ENCODE data around the gene ERC2.

Gene ERC2

GRCh38 chr3:56126632-56127031, 341.6 kb downstream of the ERC2 start:
- in situ Hi-C loops (cut with MboI; ENCODE audit: low sequenced_read_pairs), result no loop called here

- in situ Hi-C loops (cut with MboI; ENCODE audit: low sequenced_read_pairs), result no loop called here
Measured at GRCh38 chr3:56125358-56126005, 342.8 kb downstream of the ERC2 start.

DNA sequence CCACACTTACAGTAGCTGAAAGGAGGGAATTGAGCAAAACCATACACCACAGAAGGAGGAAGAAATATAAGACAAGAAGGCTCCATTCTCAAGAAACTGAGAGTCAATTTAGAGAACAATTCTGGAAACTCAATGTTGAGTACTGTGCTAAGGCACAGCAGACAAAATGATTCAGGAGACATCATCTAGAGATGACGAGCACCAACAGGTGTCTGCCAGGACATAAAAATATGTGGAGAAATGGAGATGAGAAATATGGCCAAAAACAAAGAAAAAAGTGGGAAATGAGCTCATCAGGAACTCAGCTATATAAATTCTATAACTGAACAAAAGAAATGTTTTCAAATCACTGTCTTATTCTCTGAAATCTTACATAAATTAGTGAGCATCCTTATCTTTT, 343.7 kb downstream of the ERC2 start:
- in situ Hi-C loops (cut with MboI; ENCODE audit: low sequenced_read_pairs), result no loop called here

GRCh38 chr3:56123487-56123886, 344.8 kb downstream of the ERC2 start:
- in situ Hi-C loops (cut with MboI; ENCODE audit: low sequenced_read_pairs), result no loop called here

GRCh38 chr3:56122911-56123310, 345.4 kb downstream of the ERC2 start:
- in situ Hi-C loops (cut with MboI; ENCODE audit: low sequenced_read_pairs), result no loop called here

GRCh38 chr3:56121716-56122115, 346.6 kb downstream of the ERC2 start:
- in situ Hi-C loops (cut with MboI; ENCODE audit: low sequenced_read_pairs), result no loop called here

GRCh38 chr3:56119575-56120349, 348.5 kb downstream of the ERC2 start:
- in situ Hi-C loops (cut with MboI; ENCODE audit: low sequenced_read_pairs), result no loop called here

DNA sequence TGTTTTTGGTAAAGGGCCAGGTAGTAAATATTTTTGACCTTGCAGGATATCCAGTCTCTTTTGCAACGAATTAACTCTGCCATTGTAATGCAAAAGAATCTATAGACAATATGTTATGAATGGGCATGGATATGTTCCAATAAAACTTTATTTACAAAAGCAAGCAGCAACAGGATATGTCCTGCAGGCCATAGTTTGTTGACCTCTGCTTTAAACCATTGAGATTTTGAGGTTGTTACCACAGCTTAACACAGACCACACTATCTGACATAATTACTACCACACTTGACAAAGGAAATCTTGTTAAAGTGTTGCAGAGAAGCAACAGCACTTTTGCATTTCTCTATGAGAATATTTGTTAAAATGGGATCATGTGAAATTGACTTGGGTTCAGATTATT, 349.3 kb downstream of the ERC2 start:
- in situ Hi-C loops (cut with MboI; ENCODE audit: low sequenced_read_pairs), result no loop called here

DNA sequence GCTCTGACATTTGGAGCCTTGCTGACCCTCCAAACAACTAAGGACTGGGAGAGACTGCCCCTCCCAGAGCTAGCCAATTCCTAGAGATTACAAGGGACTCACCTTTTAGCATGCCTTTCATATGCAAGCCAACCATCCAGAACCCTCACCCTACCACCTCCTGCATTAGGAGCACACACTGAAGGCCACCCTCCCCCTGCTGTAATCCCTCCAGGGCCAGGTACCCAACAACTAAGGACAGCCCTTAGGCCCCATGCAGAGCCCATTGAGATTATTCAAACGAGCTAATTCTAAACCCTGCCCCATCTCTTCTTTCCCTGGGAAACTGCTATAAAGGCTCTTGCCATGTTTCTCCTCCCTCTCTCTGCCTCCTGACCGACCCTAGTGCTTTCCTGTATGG, 352.6 kb downstream of the ERC2 start:
- in situ Hi-C loops (cut with MboI; ENCODE audit: low sequenced_read_pairs), result no loop called here

DNA sequence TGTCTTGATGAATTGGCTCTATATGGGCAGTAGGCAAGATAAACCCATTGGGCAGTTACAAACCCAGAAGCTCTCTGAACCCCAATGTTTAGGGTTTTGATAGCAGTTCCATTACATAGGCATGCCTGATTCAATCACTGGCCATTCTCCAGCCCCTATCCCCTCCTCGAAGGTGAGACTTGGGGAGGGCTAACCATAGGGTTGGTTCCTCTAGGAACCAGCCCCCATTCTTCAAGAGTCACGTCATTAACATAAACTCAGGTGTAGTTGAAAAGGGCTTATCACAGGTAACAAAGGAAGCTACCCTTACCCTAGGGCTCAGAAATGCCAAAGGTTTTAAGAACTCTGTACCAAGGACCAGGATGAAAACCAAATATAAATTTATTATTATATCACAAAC, 353.1 kb downstream of the ERC2 start:
- in situ Hi-C loops (cut with MboI; ENCODE audit: low sequenced_read_pairs), result no loop called here

GRCh38 chr3:56113908-56114307, 354.4 kb downstream of the ERC2 start:
- in situ Hi-C loops (cut with MboI; ENCODE audit: low sequenced_read_pairs), result no loop called here

GRCh38 chr3:56113231-56113630, 355.0 kb downstream of the ERC2 start:
- in situ Hi-C loops (cut with MboI; ENCODE audit: low sequenced_read_pairs), result no loop called here

DNA sequence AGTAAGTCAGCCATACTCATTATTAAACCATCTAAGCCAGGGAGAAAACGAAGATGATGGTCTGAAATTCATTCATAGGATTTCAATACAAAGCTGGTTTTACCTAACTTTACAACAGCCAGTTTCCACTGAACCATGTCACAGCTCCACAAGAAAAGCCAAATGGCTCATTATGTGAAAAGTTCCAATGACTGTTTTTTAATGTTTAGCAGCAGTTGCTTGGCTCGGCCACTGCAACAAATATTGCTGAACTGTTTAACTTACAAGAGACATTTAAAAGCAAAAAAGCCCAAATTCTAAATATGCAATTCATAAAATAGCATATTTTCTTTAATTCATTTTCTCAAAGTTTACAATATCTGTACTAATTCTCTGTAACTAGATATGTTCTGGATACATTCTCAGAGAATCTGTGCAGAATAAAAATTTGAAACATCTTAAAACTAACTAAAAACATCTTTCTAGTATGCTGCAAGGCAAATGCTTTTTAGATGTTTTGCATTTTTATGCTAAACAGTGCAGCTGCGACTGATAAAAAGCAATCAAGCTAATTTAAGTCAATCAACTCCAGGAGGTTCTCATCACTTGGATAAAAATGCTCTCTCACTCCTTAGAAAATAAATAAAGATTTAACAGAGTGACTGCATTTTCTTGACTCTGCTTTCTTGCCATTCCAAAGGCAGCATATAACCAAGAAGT, 356.5 kb downstream of the ERC2 start:
- in situ Hi-C loops (cut with MboI; ENCODE audit: low sequenced_read_pairs), result no loop called here

- in situ Hi-C loops (cut with MboI; ENCODE audit: low sequenced_read_pairs), result no loop called here
Measured at GRCh38 chr3:56110886-56111285, 357.4 kb downstream of the ERC2 start.

DNA sequence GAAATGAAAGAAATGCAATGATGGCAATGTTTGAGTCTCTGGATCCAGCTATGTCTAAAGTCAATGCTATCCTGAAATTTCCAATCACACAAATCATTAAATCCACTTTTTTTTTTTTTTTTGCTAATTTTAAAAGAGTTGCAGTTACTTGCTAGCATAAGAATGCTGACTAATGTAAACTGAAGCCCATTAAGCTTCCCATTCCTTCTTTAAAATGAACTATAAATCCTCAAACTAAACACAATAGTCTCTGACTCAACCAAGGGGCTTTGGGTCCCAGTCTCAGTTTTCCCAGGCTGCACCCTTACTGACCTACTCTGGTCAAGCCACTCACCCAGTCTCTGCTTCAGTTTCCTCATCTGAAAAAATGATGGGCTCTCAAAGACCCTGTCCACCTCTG, 361.1 kb downstream of the ERC2 start:
- in situ Hi-C loops (cut with MboI; ENCODE audit: low sequenced_read_pairs), result no loop called here

- in situ Hi-C loops (cut with MboI; ENCODE audit: low sequenced_read_pairs), result no loop called here
Measured at GRCh38 chr3:56102032-56102431, 366.2 kb downstream of the ERC2 start.

- in situ Hi-C loops (cut with MboI; ENCODE audit: low sequenced_read_pairs), result no loop called here
Measured at GRCh38 chr3:56101576-56101975, 366.7 kb downstream of the ERC2 start.

DNA sequence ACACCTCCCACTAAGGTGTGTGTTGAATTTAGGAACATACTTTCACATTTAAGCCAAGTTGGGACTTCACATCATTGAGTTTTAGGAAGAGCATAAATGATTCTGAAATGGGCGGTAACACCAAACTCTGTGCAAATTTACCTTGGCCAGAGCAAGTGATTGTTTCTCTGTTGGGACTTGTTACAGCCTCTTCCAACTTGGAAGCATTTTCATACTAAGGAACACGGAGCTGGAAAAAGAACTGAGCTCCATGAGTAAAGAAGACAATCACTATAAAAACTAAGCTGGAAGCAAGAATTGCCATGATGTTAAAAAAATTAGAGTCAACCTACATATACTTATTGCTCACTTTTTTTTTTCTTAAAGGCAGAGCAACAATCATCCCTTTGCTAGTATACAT, 371.3 kb downstream of the ERC2 start:
- in situ Hi-C loops (cut with MboI; ENCODE audit: low sequenced_read_pairs), result no loop called here

- in situ Hi-C loops (cut with MboI; ENCODE audit: low sequenced_read_pairs), result no loop called here
Measured at GRCh38 chr3:56094170-56094569, 374.1 kb downstream of the ERC2 start.

- in situ Hi-C loops (cut with MboI; ENCODE audit: low sequenced_read_pairs), result no loop called here
Measured at GRCh38 chr3:56089739-56090138, 378.5 kb downstream of the ERC2 start.

GRCh38 chr3:56087451-56088053, 380.7 kb downstream of the ERC2 start:
- in situ Hi-C loops (cut with MboI; ENCODE audit: low sequenced_read_pairs), result no loop called here

- in situ Hi-C loops (cut with MboI; ENCODE audit: low sequenced_read_pairs), result no loop called here
Measured at GRCh38 chr3:56086355-56086754, 381.9 kb downstream of the ERC2 start.
